SU-DHL-6 (cell line): ENCODE results near the gene PPARGC1A.

ENCODE experiments used
- CTCF ChIP-seq: fragments of 200-600 bp; sonication (generic); IDR thresholded peaks from one replicate; pipeline ENCODE4 v1.5.1; 2017; ENCODE audit warnings: antibody characterized with exemption, mild to moderate bottlenecking, low read length, moderate library complexity; ENCODE audit not compliant: insufficient read depth, poor library complexity, severe bottlenecking
- EZH2phosphoT487 ChIP-seq: fragments of 200-600 bp; sonication (generic), shearing (Covaris generic); conservative IDR thresholded peaks from 2 replicates; pipeline ENCODE4 v1.6.1; 2018; ENCODE audit warnings: mild to moderate bottlenecking, antibody characterized with exemption, low read length, moderate library complexity, mixed read lengths

- TF ChIP-seq CTCF (no peak), EZH2phosphoT487 (no peak)
Measured at GRCh38 chr4:23851464-23851863, 38.4 kb downstream of the PPARGC1A start.
